Endothelial cell of umbilical vein (primary cell): ENCODE measurements around the gene MEPCE. TPM values are rescaled to one million over a fixed set of nuclear protein-coding genes. Genes with fewer than 3 reads are reported as not detected.

ENCODE experiments used
- BruUV-seq: library from RNA; stranded (reverse); fragments of 400-500 nt; replicated peaks from 2 replicates; lab custom pipeline; 2021; lab: Mats Ljungman, UMichigan
- CTCF ChIA-PET: fragments of 300-600, 350-600 bp; sonication (Branson Sonifier 250); formaldehyde crosslinking; loops from one replicate; lab custom pipeline; 2021; ENCODE audit warnings: antibody characterized with exemption, inconsistent platforms; lab: Charles Lee
- POLR2A ChIA-PET: fragments of 300-600, 350-600 bp; sonication (Branson Sonifier 250); formaldehyde crosslinking; loops from one replicate; lab custom pipeline; 2021; ENCODE audit warnings: antibody characterized with exemption, inconsistent platforms; lab: Charles Lee
- DNase-seq: peaks from one replicate; pipeline ENCODE4 v3.0.0-alpha.2; 2011; ENCODE audit warnings: low read depth, low spot score
- FAIRE-seq: peaks from 2 replicates; lab custom pipeline; 2011; peaks lifted over from hg19 to GRCh38; lab: Jason Lieb, UNC
- H2AFZ ChIP-seq: 2 replicates; pipeline ENCODE4 v1.6.0; 2012; ENCODE audit warnings: low read depth, low read length, control low read depth, inconsistent platforms
- H3K27ac ChIP-seq: 2 replicates; pipeline ENCODE4 v1.5.1; 2011; ENCODE audit warnings: low read depth, mild to moderate bottlenecking, control low read depth, low read length, moderate library complexity; ENCODE audit not compliant: insufficient read depth
- H3K27me3 ChIP-seq, 2 experiments: 2 replicates each; pipeline versions ENCODE4 v1.6.0 to v1.6.1; 2011; ENCODE audit warnings: low read length in 2 of 2, mixed read lengths in 1 of 2; ENCODE audit not compliant: control insufficient read depth in 2 of 2, insufficient read depth in 2 of 2
- H3K36me3 ChIP-seq, 2 experiments: 2 replicates in 1 of 2; 3 replicates in 1 of 2; pipeline ENCODE4 v1.5.1; 2011; ENCODE audit warnings: low read length in 2 of 2, mild to moderate bottlenecking in 1 of 2, moderate library complexity in 1 of 2; ENCODE audit not compliant: control insufficient read depth in 2 of 2, insufficient read depth in 2 of 2; ENCODE audit errors: extremely low read depth in 1 of 2
- H3K4me1 ChIP-seq: 3 replicates; pipeline ENCODE4 v1.5.1; 2011; ENCODE audit warnings: mild to moderate bottlenecking, low read length; ENCODE audit not compliant: control insufficient read depth, insufficient read depth; ENCODE audit errors: extremely low read depth
- H3K4me2 ChIP-seq: 2 replicates; pipeline ENCODE4 v1.6.1; 2011; ENCODE audit warnings: low read length, control low read depth, mixed read lengths; ENCODE audit not compliant: insufficient read depth
- H3K4me3 ChIP-seq, 3 experiments: fragments of 200-600 bp in 1 of 3; sonication (generic), shearing (Covaris generic) in 1 of 3; replicated peaks in 1 of 3; 2 replicates each; pipeline ENCODE4 v1.5.1; 2011 to 2016; ENCODE audit warnings: control low read depth in 3 of 3, low read length in 3 of 3, mild to moderate bottlenecking in 2 of 3, inconsistent platforms in 1 of 3, low read depth in 1 of 3, moderate library complexity in 1 of 3; ENCODE audit not compliant: insufficient read depth in 1 of 3
- H3K79me2 ChIP-seq: 2 replicates; pipeline ENCODE4 v1.6.0; 2012; ENCODE audit warnings: low read length, inconsistent platforms; ENCODE audit not compliant: control insufficient read depth, insufficient read depth
- H3K9ac ChIP-seq: replicated peaks from 2 replicates; pipeline ENCODE3; 2011; ENCODE audit warnings: low read length, control low read depth; ENCODE audit not compliant: insufficient read depth; ENCODE audit errors: extremely low read depth
- H3K9me1 ChIP-seq: replicated peaks from 3 replicates; pipeline ENCODE4 v1.6.0; 2011; ENCODE audit warnings: mild to moderate bottlenecking, low read length; ENCODE audit not compliant: control insufficient read depth, insufficient read depth; ENCODE audit errors: extremely low read depth
- H3K9me3 ChIP-seq: replicated peaks from 2 replicates; pipeline ENCODE4 v1.5.1; 2012; ENCODE audit warnings: low read length, inconsistent platforms; ENCODE audit not compliant: control insufficient read depth, insufficient read depth
- H4K20me1 ChIP-seq: replicated peaks from 2 replicates; pipeline ENCODE3; 2011; ENCODE audit warnings: mild to moderate bottlenecking, low read length; ENCODE audit not compliant: control insufficient read depth, insufficient read depth; ENCODE audit errors: extremely low read depth
- CTCF ChIP-seq, 2 donors: IDR thresholded peaks; 1 replicate in 1 of 2; 2 replicates in 1 of 2; pipeline ENCODE4 v1.5.1; 2011; ENCODE audit warnings: low read length in 2 of 2, mild to moderate bottlenecking in 2 of 2, moderate library complexity in 2 of 2, control low read depth in 1 of 2, inconsistent platforms in 1 of 2, low read depth in 1 of 2; ENCODE audit not compliant: insufficient read depth in 1 of 2; ENCODE audit errors: extremely low read depth in 1 of 2
- FOS ChIP-seq: IDR thresholded peaks from 2 replicates; pipeline ENCODE4 v1.6.1; 2011; ENCODE audit warnings: mild to moderate bottlenecking, low read length, moderate library complexity, borderline replicate concordance; ENCODE audit not compliant: insufficient read depth
- MAX ChIP-seq: IDR thresholded peaks from 2 replicates; pipeline ENCODE4 v1.6.1; 2011; ENCODE audit not compliant: insufficient read depth, insufficient read length
- MYC ChIP-seq: IDR thresholded peaks from one replicate; pipeline ENCODE4 v1.6.1; 2011; ENCODE audit warnings: mild to moderate bottlenecking, low read depth, low read length
- POLR2AphosphoS5 ChIP-seq: IDR thresholded peaks from 2 replicates; pipeline ENCODE4 v1.6.1; 2012; ENCODE audit warnings: low read depth, mild to moderate bottlenecking, control low read depth, low read length, moderate library complexity; ENCODE audit not compliant: insufficient read depth
- dilution Hi-C: fragments of 300-500 bp; cut with MboI; formaldehyde crosslinking; loops from one replicate; pipeline ENCODE4 v1.15.0; 2019; ENCODE audit warnings: low sequenced_read_pairs; ENCODE audit not compliant: extremely low pct_ligation_motif_present
- intact Hi-C: fragments of 100-400 bp; cut with micrococcal nuclease; formaldehyde crosslinking; loops from one replicate; pipeline ENCODE4 v1.10.0; 2022
- polyA plus RNA-seq, 4 experiments: library from polyadenylated mRNA; depleted of rRNA in 3 of 4; stranded (reverse) in 3 of 4; unstranded in 1 of 4; fragments of >200 nt; gene quantifications; 2 replicates each; pipeline versions ENCODE4 v1.2.1 to v1.2.3, GENCODE V29; 2011 to 2012; ENCODE audit warnings: missing spikeins in 1 of 4
- total RNA-seq: library from RNA; stranded (reverse); gene quantifications from 2 replicates; pipeline ENCODE4 v1.2.3, GENCODE V29; 2021

The MEPCE gene
- total and polyA plus RNA-seq, 2 donors (not counting 3 experiments of a cell fraction or from before 2014, with no cell fraction given) = 23.3 to 45.8 TPM

- ChIA-PET POLR2A (no interaction called here), CTCF (interaction anchor here (1.1 kb wide), 1 partner anchor 8 kb away, joined by 4 read pairs; no protein-coding TSS in a partner anchor)
- Histone ChIP-seq H2AFZ (no peak overlapping the region), H4K20me1 (no peaks in the 10 kb centered on the region), H3K27ac (no peak overlapping the region), H3K4me2 (no peak overlapping the region), H3K4me3 (no peak overlapping the region), H3K79me2 (no peaks in the 10 kb centered on the region), H3K9me1 (no peaks in the 10 kb centered on the region), H3K36me3 (no peaks in the 10 kb centered on the region), H3K4me1 (no peaks in the 10 kb centered on the region), H3K9me3 (no peaks in the 10 kb centered on the region), H3K27me3 (peaks cover 4 to 10% of the 10 kb centered on the region in 2 experiments), H3K9ac (no peak overlapping the region)
- dilution Hi-C loops (no loop called here), intact Hi-C loops (no loop called here)
- no peak for TF ChIP-seq FOS
- no peak for TF ChIP-seq CTCF (IDR thresholded peaks at IDR 0.05; ENCODE audit: extremely low read depth in 1 of 2, insufficient read depth in 1 of 2, low read depth in 1 of 2, low read length in 2 of 2)
- no peak for TF ChIP-seq MAX
- TF ChIP-seq POLR2AphosphoS5 = no peak
- BruUV-seq = no TSS peak
- FAIRE-seq = no peak
- DNase-seq = no peak
Observed at GRCh38 chr7:100400041-100400440, 29.6 kb upstream of the MEPCE start.

GRCh38 chr7:100400656-100401055 is 29.0 kb upstream of the MEPCE start:
- Histone ChIP-seq H3K27ac (no peak overlapping the region), H4K20me1 (no peaks in the 10 kb centered on the region), H2AFZ (no peak overlapping the region), H3K9ac (no peak overlapping the region), H3K79me2 (no peaks in the 10 kb centered on the region), H3K4me3 (no peak overlapping the region), H3K9me3 (no peaks in the 10 kb centered on the region), H3K4me2 (no peak overlapping the region), H3K27me3 (peaks cover 3 to 10% of the 10 kb centered on the region in 2 experiments), H3K4me1 (no peaks in the 10 kb centered on the region), H3K9me1 (no peaks in the 10 kb centered on the region), H3K36me3 (no peaks in the 10 kb centered on the region)
- intact Hi-C loops (no loop called here), dilution Hi-C loops (no loop called here)
- peak; percentile 30 for DNase-seq
- no TSS peak for BruUV-seq
- TF ChIP-seq MYC (no peak), CTCF (IDR thresholded peaks at IDR 0.05; ENCODE audit: extremely low read depth in 1 of 2, insufficient read depth in 1 of 2, low read depth in 1 of 2, low read length in 2 of 2) (peak in 1 of 2 donors; percentile 24)
- ChIA-PET POLR2A (no interaction called here), CTCF (interaction anchor here (1.0 kb wide), 1 partner anchor 159 kb away, joined by 3 read pairs; no protein-coding TSS in a partner anchor)
- no peak for FAIRE-seq
